HCT116 (cell line): ENCODE measurements around the gene CCSAP.

Source experiments
- CTCF ChIP-seq, 3 experiments: fragments of 200-600 bp in 1 of 3; sonication (generic) in 1 of 3; IDR thresholded peaks in 2 of 3; conservative IDR thresholded peaks in 1 of 3; 2 replicates each; pipeline ENCODE4 v1.5.1; 2012 to 2017; ENCODE audit warnings: low read depth in 2 of 3, low read length in 2 of 3, antibody characterized with exemption in 1 of 3, borderline replicate concordance in 1 of 3, control low read depth in 1 of 3, mild to moderate bottlenecking in 1 of 3, mixed read lengths in 1 of 3, mixed run types in 1 of 3, moderate library complexity in 1 of 3; ENCODE audit not compliant: insufficient read depth in 1 of 3
- EZH2 ChIP-seq: fragments of 200-600 bp; sonication (generic); IDR thresholded peaks from 2 replicates; pipeline ENCODE4 v1.6.1; 2017; ENCODE audit warnings: antibody characterized with exemption, mixed run types

DNA sequence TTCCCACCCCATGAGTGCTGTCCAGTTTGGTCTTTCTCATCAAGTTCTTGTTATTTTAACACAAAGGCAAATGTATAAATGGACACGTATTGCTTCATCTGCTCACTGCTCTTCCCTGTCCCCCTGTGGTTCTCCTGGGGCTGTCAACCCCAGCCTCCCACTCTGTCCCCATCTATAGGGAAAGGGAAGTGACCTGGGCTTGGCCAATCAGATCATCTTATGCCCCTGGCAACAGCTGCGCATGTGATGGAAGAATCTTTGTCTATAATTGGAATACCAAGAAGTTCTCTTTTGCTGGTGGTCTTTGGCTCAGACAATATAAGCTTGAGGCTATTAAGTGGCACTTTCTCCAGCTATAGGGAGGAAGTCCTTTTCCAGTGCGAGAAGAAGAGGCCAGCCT lies 4.7 kb upstream of the CCSAP start:
- TF ChIP-seq CTCF (IDR thresholded peaks at IDR 0.05 in 2 of 3, conservative IDR thresholded peaks at IDR 0.05 in 1 of 3; ENCODE audit: borderline replicate concordance in 1 of 3, insufficient read depth in 1 of 3, low read depth in 2 of 3, low read length in 2 of 3) (no peak), EZH2 (no peak)
